ENCODE data around the gene DDT.
A peak's percentile ranks its signal among the peaks of the same experiment; 100 is the strongest.
"Not testable (repeated sequence)": the region's sequence is repeated elsewhere in the genome, so short reads cannot be mapped to it uniquely, and the experiment has no call there.

DDT gene

GRCh38 chr22:23989583-23990244 is 15.5 kb upstream of the DDT start:
- DNase-seq (ENCODE audit: low read depth, low spot score): not testable (repeated sequence)

GRCh38 chr22:23986538-23987178 is 12.4 kb upstream of the DDT start:
- not testable (repeated sequence) for DNase-seq (ENCODE audit: low read depth, low spot score)

DNA sequence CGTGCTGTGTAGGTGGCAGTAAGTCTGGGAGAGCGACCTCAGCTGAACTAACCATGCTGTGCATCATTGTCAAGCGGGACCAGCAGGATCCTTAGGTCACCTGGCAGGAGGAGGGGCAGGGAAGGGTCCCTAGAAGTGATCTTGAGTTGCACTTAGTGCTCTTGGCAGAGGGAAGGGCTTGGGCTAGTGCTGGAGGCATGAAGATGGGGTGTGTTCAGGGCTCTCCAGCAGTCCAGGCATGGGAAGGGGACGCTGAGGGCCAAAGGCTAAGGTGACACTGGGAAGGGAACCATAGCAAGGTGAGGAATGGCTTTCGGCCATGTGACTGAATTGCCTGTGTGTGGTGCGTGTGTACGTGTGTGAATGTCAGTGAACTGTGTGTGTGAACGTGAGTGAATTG is 11.8 kb upstream of the DDT start:
- DNase-seq (ENCODE audit: low read depth, low spot score): not testable (repeated sequence)

DNA sequence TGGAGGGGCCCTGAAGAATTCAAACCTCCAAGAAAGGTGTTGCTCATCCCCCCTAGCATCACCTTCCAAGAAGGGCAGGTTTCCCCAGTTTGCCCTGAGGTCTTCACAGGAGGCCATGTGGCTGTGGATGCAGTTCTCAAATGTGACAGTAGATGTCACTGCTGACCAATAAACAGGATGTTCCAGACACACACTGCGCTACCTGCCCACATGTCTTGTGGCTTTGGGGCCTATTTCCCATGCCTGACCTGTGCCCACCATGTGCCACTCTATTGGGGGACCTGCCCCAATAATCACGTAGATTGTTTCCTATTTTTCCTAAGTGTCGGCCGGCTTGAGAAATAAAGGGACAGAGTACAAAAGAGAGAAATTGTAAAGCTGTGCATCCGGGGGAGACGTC is 10.2 kb upstream of the DDT start:
- DNase-seq (ENCODE audit: low read depth, low spot score): no peak

DNA sequence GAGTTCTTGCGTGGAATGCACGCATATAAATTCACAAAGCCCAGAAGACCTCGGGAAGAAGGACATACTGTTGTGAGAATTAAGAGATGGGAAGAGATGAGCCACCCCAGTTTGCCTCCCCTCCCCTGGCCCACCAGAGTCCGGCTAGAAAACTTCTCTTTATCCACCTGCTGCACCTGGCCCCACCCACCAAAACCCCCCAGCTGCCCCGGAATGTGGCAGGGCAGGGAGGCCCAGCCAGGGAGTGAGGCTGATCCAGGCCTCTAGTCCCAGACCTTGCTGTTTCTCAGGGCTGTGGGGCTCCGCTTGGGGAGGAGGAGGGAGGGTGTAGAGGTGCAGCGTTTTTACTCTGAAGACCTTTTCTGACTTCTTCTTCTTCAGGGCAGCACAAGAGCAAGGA is 6.3 kb upstream of the DDT start:
- DNase-seq (ENCODE audit: low read depth, low spot score): not testable (repeated sequence)

DNA sequence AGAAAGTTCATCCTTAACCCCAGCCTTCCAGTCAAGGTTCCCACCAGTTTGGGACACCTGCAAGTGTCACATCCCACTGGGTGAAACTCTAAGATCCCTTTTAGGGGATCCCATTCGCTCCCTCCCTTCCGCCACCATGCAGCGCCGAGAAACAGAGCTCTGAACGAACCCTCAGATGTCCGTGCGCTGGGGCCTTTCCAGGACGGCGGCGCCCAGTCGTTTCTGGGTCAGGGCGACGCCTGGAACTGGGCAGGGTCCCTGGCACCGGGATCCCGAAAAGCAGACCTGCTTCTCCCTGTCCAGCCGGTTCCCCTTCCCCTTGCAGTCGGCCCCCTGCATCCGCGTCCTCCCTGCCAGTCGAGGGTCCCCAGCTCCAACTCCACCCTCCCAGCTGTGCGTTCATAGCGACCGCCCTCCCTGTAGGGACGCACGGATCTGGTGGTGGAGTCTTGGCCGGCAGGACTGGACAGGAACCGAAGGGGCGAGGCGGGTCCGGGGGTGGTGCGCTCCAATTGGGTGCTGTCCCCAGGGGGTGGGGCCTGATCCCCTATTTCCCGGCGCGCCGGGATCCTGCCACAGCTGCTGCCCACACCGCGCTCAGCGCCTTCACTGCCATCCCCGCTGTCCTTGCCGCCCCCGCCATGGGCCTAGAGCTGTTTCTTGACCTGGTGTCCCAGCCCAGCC is 5.5 kb upstream of the DDT start, which contains the start of gene GSTT2:
Gene GSTT2, plus strand, starts transcription at position 578 of the 684 bp plus-strand sequence.
- DNase-seq (ENCODE audit: low read depth, low spot score): not testable (repeated sequence)

DNA sequence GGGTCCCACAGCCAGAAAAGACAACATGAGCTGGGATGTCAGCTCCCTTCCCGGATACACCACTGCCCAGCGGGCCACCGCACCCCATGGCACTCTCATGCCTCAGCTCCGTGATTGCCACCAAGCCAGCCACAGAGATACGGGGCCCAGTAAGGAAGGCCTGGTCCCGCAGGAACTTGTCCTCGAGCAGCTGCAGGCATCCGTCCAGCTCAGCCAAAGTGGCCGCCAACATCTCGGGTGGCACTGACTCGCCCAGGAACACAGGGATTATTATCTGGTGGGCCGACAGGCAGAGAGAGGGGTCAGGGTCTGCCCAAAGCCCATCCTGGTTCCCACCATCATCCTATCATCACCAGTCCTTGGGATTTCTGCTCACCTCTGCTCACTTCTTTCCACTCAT is 3.1 kb upstream of the DDT start:
- not testable (repeated sequence) for DNase-seq (ENCODE audit: low read depth, low spot score)

DNA sequence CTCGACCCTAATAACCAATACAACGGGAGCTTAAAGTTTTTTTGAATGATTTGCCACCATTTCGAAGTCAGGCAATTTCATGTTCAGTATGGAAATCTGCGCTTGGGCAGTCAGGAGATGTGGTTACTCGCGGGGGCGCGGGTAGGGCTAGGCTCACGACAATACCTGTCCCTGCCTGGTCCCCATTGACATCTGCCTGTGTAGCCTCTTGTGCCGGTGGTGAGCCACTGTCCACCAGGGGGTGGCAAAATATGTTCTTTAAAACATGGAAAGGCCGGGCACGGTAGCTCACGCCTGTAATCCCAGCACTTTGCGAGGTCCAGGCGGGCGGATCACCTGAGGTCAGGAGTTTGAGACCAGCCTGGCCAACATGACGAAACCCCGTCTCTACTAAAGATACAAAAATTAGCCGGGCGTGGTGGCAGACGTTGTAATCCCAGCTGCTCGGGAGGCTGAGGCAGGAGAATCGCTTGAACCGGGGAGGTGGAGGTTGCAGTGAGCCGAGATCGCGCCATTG is 653 bp upstream of the DDT start:
- DNase-seq (ENCODE audit: low read depth, low spot score): not testable (repeated sequence)

GRCh38 chr22:23971927-23972326 is 2.3 kb downstream of the DDT start:
- not testable (repeated sequence) for DNase-seq (ENCODE audit: low read depth, low spot score)

DNA sequence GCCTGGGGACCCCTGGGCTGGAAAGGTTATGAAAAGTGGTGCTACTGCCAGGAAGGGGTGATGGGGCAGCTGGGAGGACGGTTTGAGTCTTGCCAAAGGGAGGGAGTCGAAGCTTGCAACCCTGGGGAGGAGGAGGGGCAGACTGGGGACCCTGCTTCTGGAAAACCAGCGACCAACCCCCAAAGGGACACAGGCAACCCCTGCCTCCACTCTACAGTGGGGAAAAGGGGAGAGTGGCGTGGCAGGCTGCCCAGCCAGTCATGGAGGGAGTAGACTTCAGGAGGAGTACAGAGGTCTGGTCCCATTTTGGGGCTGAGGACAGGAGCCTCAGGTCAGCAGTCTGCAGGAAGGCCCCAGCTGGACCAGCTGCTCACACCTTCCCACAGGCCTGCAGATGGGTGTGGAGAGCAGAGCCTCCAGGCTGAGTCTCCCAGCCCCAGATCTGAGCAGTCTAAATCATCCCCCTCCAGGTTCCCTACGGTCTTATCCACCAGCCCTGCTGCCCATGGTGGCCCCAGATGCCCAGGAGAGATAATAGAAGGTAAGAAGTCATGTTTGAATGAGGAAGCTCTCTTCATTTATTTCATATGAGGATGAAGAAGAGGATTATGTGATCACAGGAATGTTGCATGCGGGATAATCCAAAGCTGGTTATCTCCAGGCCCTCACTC is 3.3 kb downstream of the DDT start:
- no peak for DNase-seq (ENCODE audit: low read depth, low spot score)

DNA sequence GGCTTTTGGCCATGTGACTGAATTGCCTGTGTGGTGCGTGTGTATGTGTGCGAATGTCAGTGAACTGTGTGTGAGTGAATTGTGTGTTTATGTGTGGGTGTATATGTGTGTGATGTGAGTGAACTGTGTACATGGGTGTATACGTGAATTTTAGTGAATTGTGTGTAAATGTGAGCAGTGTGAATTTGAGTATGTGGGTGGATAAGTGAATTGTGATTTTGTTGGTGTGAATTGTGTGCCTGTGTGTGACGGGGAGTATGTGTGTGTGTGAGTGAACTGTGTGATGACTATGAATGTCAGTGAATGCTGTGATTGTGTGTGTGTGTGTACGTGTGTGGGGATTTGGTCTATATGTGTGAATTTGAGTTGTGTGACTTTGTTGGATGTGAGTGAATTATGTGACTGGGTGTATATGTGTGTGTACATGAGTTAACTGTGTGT is 4.0 kb downstream of the DDT start:
- no peak for DNase-seq (ENCODE audit: low read depth, low spot score)

DNA sequence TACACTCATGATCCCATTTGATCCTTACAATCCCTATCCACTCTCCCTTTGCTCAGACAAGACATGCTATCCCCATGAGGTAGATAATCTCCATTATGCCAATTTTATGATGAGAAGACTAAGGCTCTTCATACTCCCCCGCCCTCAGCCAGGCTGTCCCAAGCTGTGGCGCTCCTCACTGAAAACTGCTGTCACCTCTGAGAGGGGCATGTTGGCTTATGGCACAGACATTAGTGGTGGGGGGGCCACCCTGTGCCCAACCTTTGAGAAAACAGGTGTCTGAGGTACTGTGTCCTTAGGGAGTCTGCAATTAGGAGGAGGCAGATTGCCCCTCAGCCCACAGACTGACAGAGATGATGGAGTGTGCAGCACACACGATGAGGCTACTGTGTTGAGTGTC is 5.2 kb downstream of the DDT start:
- no peak for DNase-seq (ENCODE audit: low read depth, low spot score)

GRCh38 chr22:23966568-23966967 is 7.7 kb downstream of the DDT start, which contains the start of gene DDTL:
DDTL (plus strand) TSS chr22:23966888; CDS start chr22:23966915, 27 bp downstream.
- DNase-seq (ENCODE audit: low read depth, low spot score): not testable (repeated sequence)

DNA sequence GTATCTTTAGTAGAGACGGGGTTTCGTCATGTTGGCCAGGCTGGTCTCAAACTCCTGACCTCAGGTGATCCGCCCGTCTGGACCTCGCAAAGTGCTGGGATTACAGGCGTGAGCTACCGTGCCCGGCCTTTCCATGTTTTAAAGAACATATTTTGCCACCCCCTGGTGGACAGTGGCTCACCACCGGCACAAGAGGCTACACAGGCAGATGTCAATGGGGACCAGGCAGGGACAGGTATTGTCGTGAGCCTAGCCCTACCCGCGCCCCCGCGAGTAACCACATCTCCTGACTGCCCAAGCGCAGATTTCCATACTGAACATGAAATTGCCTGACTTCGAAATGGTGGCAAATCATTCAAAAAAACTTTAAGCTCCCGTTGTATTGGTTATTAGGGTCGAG is 8.1 kb downstream of the DDT start:
- DNase-seq (ENCODE audit: low read depth, low spot score): not testable (repeated sequence)

GRCh38 chr22:23961084-23961771 is 13.0 kb downstream of the DDT start, which contains the start of gene GSTT2B:
GSTT2B (minus strand) TSS chr22:23961195; CDS start chr22:23961131, 64 bp downstream.
- DNase-seq (ENCODE audit: low read depth, low spot score): not testable (repeated sequence)

DNA sequence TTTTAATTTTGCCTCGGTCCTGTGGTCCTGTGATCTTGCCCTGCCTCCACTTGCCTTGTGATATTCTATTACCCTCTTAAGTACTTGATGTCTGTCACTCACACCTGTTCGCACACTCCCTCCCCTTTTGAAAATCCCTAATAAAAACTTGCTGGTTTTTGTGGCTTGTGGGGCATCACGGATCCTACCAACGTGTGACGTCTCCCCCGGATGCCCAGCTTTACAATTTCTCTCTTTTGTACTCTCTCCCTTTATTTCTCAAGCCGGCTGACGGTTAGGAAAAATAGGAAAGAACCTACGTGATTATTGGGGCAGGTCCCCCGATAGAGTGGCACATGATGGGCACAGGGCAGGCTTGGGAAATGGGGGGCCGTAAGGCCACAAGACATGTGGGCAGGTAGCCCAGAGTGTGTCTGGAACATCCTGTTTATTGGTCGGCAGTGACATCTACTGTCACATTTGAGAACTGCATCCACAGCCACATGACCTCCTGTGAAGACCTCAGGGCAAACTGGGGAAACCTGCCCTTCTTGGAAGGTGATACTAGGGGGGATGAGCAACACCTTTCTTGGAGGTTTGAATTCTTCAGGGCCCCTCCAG is 17.8 kb downstream of the DDT start:
- DNase-seq (ENCODE audit: low read depth, low spot score): peak; percentile 39

- not testable (repeated sequence) for DNase-seq (ENCODE audit: low read depth, low spot score)
Measured at GRCh38 chr22:23955886-23956285, 18.4 kb downstream of the DDT start.

DNA sequence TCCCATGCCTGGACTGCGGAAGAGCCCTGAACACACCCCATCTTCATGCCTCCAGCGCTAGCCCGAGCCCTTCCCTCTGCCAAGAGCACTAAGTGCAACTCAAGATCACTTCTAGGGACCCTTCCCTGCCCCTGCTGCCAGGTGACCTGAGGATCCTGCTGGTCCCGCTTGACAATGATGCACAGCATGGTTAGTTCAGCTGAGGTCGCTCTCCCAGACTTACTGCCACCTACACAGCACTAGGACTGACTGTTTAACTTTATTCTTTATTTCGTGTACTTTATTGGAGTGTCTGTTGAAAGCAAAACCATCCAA is 19.3 kb downstream of the DDT start:
- not testable (repeated sequence) for DNase-seq (ENCODE audit: low read depth, low spot score)

DNA sequence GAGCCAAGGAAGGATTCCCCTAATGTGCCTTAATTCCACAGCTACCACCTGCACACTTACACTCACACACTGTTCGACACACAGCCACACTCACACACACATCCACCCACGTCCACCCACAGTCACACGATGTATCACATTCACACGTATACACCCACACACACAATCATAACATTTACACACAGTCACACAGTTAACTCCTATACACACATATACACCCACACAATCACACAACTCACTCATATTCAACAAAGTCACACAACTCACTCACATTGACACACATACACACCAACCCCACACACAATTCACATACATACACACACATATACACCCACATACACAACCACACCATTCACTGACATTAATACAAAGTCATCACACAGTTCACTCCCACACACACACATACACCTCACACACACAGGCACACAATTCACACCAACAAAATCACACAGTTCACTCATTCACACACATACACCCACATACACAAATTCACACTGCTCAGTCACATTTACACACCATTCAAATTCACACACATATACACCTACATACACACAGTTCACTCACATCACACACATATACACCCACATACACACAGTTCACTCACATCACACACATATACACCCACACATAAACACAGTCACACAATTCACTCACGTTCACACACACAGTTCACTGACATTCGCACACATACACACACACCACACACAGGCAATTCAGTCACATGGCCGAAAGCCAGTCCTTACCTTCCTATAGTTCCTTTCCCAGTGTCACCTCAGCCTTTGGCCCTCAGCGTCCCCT is 19.8 kb downstream of the DDT start:
- DNase-seq (ENCODE audit: low read depth, low spot score): not testable (repeated sequence)

- DNase-seq (ENCODE audit: low read depth, low spot score): not testable (repeated sequence)
Measured at GRCh38 chr22:23953485-23953884, 20.8 kb downstream of the DDT start.
